HepG2 (cell line): Measurements from ENCODE around the gene DSC2. TPM values are rescaled to one million over a fixed set of nuclear protein-coding genes. Genes with fewer than 3 reads are reported as not detected.
A peak's percentile ranks its signal among the peaks of the same experiment; 100 is the strongest.

Source experiments
- ATAC-seq: fragments of 200-7000 bp; cut with Tn5 transposase; 3 replicates; pipeline ENCODE4 v1.9.1; 2020; ENCODE audit warnings: mild to moderate bottlenecking, moderate library complexity
- BruUV-seq: library from RNA; stranded (reverse); fragments of 400-500 nt; replicated peaks from 2 replicates; lab custom pipeline; 2021; lab: Mats Ljungman, UMichigan
- CTCF ChIA-PET: fragments of 300-600 bp; formaldehyde crosslinking; extraction: SDS; loops from one replicate; lab custom pipeline; 2021; ENCODE audit warnings: low total read pairs, inconsistent platforms, low intra/inter-chr PET ratio; lab: Yijun Ruan, JAX
- POLR2A ChIA-PET: fragments of 350-600 bp; sonication (Branson Sonifier 250); formaldehyde crosslinking; loops from one replicate; lab custom pipeline; 2020; ENCODE audit warnings: antibody characterized with exemption, inconsistent platforms; lab: Yijun Ruan, JAX
- DNase-seq: peaks from one replicate; pipeline ENCODE4 v3.0.0-alpha.2; 2015; ENCODE audit warnings: low spot score
- FAIRE-seq: peaks from 3 replicates; lab custom pipeline; 2011; peaks lifted over from hg19 to GRCh38; lab: Jason Lieb, UNC
- H2AFZ ChIP-seq: one replicate; pipeline ENCODE4 v1.6.1; 2011; ENCODE audit warnings: low read length, inconsistent platforms
- H3K27ac ChIP-seq: fragments of 300-600 bp; 3 replicates; pipeline ENCODE4 v1.8.0; 2011; ENCODE audit warnings: mixed run types, mild to moderate bottlenecking, mixed read lengths, low read length, inconsistent platforms; ENCODE audit not compliant: insufficient read depth; ENCODE audit errors: extremely low read length
- H3K27me3 ChIP-seq, 2 experiments: fragments of 200-600 bp in 1 of 2; 2 replicates in 1 of 2; 3 replicates in 1 of 2; pipeline versions ENCODE4 v1.6.0 to v1.8.0; 2011; ENCODE audit warnings: low read length in 2 of 2, mild to moderate bottlenecking in 2 of 2, moderate library complexity in 2 of 2, inconsistent platforms in 1 of 2; ENCODE audit not compliant: insufficient read depth in 2 of 2, control insufficient read depth in 1 of 2
- H3K36me3 ChIP-seq, 2 experiments: fragments of 200-600 bp in 1 of 2; replicated peaks in 1 of 2; 2 replicates in 1 of 2; 3 replicates in 1 of 2; pipeline versions ENCODE4 v1.5.1 to v1.8.0; 2011; ENCODE audit warnings: low read length in 2 of 2, inconsistent platforms in 1 of 2; ENCODE audit not compliant: insufficient read depth in 2 of 2, control insufficient read depth in 1 of 2
- H3K4me1 ChIP-seq: 2 replicates; pipeline ENCODE4 v1.5.1; 2012; ENCODE audit warnings: low read length, inconsistent platforms; ENCODE audit not compliant: insufficient read depth
- H3K4me2 ChIP-seq: 2 replicates; pipeline ENCODE4 v1.6.0; 2011; ENCODE audit warnings: low read depth, low read length, inconsistent platforms
- H3K4me3 ChIP-seq, 3 experiments: fragments of 200-600 bp in 1 of 3; sonication (generic), shearing (Covaris generic) in 1 of 3; replicated peaks in 1 of 3; 2 replicates each; pipeline ENCODE4 v1.5.1; 2011 to 2016; ENCODE audit warnings: low read length in 3 of 3, inconsistent platforms in 2 of 3, low read depth in 2 of 3, mild to moderate bottlenecking in 2 of 3, control low read depth in 1 of 3, mixed read lengths in 1 of 3; ENCODE audit not compliant: insufficient read depth in 1 of 3
- H3K79me2 ChIP-seq: one replicate; pipeline ENCODE4 v1.6.1; 2011; ENCODE audit warnings: low read length, inconsistent platforms; ENCODE audit not compliant: insufficient read depth
- H3K9ac ChIP-seq: 2 replicates; pipeline ENCODE4 v1.6.0; 2011; ENCODE audit warnings: mild to moderate bottlenecking, low read depth, low read length, inconsistent platforms; ENCODE audit not compliant: insufficient read depth
- H3K9me3 ChIP-seq: 2 replicates; pipeline ENCODE4 v1.5.1; 2012; ENCODE audit warnings: mild to moderate bottlenecking, low read length
- H4K20me1 ChIP-seq: 2 replicates; pipeline ENCODE4 v1.6.0; 2011; ENCODE audit warnings: inconsistent platforms, mild to moderate bottlenecking, low read length, moderate library complexity; ENCODE audit not compliant: insufficient read depth
- ATF7 ChIP-seq, 2 experiments: fragments of 450-650 bp in 1 of 2; sonication (generic) in 1 of 2; formaldehyde crosslinking in 1 of 2; IDR thresholded peaks; 2 replicates each; pipeline versions ENCODE4 v1.4.0 to v1.6.1; 2016 to 2020; ENCODE audit warnings: antibody characterized with exemption in 1 of 2, mild to moderate bottlenecking in 1 of 2, missing genetic modification reagents in 1 of 2
- CEBPB ChIP-seq: IDR thresholded peaks from 2 replicates; pipeline ENCODE4 v1.6.1; 2011; ENCODE audit warnings: low read depth, low read length, improper control_type of control experiment, borderline replicate concordance
- ZNF552 ChIP-seq: sonication (generic); formaldehyde crosslinking; IDR thresholded peaks from 2 replicates; pipeline ENCODE4 v1.9.0; 2022; ENCODE audit warnings: missing genetic modification reagents, mild to moderate bottlenecking, borderline replicate concordance
- WGBS: methylation state at CpG from one replicate; pipeline ENCODE4 v1.1.6; 2017; ENCODE audit warnings: low lambda C conversion rate; 5-methylcytosine and 5-hydroxymethylcytosine counted together
- in situ Hi-C: cut with HindIII; loops from 2 replicates; pipeline ENCODE4 v1.10.0; 2017; ENCODE audit warnings: low pct_unique_long_range_greater_than_20kb; ENCODE audit not compliant: extremely low pct_ligation_motif_present
- intact Hi-C: fragments of 100-400 bp; cut with micrococcal nuclease; formaldehyde crosslinking; loops from one replicate; pipeline ENCODE4 v1.10.0; 2022; ENCODE audit not compliant: unreplicated experiment
- polyA plus RNA-seq, 8 experiments: library from polyadenylated mRNA; depleted of rRNA in 3 of 8; stranded (reverse) in 7 of 8; unstranded in 1 of 8; fragments of >200 nt; fragmentation: Illumina TruSeq in 4 of 8; extraction: Trizol in 4 of 8; gene quantifications; 2 replicates each; pipeline versions ENCODE4 v1.2.1 to v1.2.3, GENCODE V29; 2011 to 2016; ENCODE audit warnings: low read depth in 4 of 8, missing spikeins in 1 of 8, mixed read lengths in 1 of 8; ENCODE audit not compliant: insufficient read depth in 1 of 8
- total RNA-seq, 5 experiments: library from RNA; depleted of rRNA; stranded (reverse); fragments of >200 nt; fragmentation: Illumina TruSeq; extraction: Trizol; gene quantifications; 2 replicates each; pipeline ENCODE4 v1.2.3, GENCODE V29; 2016; ENCODE audit warnings: low read depth in 1 of 5
- TF ChIP-seq, protein P1 (sequence below), 2 experiments: sonication (generic) in 1 of 2; formaldehyde crosslinking in 1 of 2; IDR thresholded peaks; 2 replicates each; pipeline versions ENCODE4 v1.4.0 to v1.6.1; 2018 to 2020; ENCODE audit warnings: missing genetic modification reagents in 2 of 2, borderline replicate concordance in 1 of 2, low read depth in 1 of 2, mild to moderate bottlenecking in 1 of 2, missing biosample characterization in 1 of 2

DSC2 gene
- total and polyA plus RNA-seq, 2 of the 13 experiments (the other 11 are each of a cell fraction or from before 2014, with no cell fraction given) = 7.2 to 24.9 TPM

DNA sequence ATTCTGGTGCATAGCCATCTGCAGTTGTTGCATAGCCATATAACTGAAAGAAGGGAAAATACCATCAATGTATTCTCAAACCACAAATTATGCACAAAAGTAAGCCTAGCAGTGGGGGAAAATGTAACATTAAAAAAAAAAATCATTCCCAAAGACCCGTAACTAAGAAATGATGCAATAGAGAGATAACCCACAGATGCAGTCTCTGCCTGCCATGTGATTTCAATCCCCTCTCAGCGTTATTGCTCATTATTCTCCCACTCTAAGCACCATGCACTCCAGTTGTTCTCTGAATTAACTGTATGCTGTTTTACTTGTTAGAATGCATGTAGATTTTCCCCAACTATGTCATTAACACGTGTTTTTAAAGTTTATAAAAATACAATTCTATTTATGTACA, 46.4 kb upstream of the DSC2 start:
- no peak for ATAC-seq

DNA sequence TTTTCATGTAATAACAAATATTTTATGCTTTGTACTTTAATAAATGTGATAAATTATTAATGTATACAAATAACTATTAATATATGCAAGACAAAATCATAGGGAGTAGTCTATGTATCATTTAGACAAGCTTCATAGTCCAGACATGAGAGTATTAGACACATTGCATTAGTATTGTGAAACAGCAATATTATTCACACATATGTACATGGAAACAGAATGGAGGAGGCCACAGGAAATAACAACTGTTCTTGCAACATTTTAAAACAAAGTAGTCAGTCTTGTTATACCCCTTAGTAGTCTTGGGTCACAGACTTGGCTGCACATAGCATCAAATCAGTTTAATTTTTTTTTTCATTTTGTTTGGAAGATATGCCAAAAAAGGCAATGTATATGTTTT, 44.6 kb upstream of the DSC2 start:
- no peak for DNase-seq

More for the DNA sequence above, 46.4 kb upstream of the DSC2 start:
- Histone ChIP-seq H3K27me3 (no peaks in the 10 kb centered on the region), H3K27ac (no peak overlapping the region), H3K36me3 (no peaks in the 10 kb centered on the region), H3K4me3 (no peak overlapping the region), H3K9ac (no peak overlapping the region), H2AFZ (no peak overlapping the region), H3K4me2 (no peak overlapping the region), H3K4me1 (no peaks in the 10 kb centered on the region), H4K20me1 (no peaks in the 10 kb centered on the region), H3K9me3 (no peaks in the 10 kb centered on the region), H3K79me2 (no peaks in the 10 kb centered on the region)
- ChIA-PET POLR2A (no interaction called here), CTCF (no interaction called here)
- no peak for DNase-seq
- no peak for FAIRE-seq
- 17% methylated on average over 3 of the region's 3 CpGs for WGBS
- BruUV-seq = no TSS peak
- TF ChIP-seq ATF7 (IDR thresholded peaks at IDR 0.05) = peak; percentile 46
- TF ChIP-seq ATF7 (CRISPR knock-in tag; IDR thresholded peaks at IDR 0.05) = no peak
- TF ChIP-seq, protein P1, sequence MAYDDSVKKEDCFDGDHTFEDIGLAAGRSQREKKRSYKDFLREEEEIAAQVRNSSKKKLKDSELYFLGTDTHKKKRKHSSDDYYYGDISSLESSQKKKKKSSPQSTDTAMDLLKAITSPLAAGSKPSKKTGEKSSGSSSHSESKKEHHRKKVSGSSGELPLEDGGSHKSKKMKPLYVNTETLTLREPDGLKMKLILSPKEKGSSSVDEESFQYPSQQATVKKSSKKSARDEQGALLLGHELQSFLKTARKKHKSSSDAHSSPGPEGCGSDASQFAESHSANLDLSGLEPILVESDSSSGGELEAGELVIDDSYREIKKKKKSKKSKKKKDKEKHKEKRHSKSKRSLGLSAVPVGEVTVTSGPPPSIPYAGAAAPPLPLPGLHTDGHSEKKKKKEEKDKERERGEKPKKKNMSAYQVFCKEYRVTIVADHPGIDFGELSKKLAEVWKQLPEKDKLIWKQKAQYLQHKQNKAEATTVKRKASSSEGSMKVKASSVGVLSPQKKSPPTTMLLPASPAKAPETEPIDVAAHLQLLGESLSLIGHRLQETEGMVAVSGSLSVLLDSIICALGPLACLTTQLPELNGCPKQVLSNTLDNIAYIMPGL (CRISPR knock-in tag; IDR thresholded peaks at IDR 0.05; ENCODE audit: borderline replicate concordance in 1 of 2, low read depth in 1 of 2) = no peak
- in situ Hi-C loops (no loop called here), intact Hi-C loops (no loop called here)

More for the DNA sequence above, 44.6 kb upstream of the DSC2 start:
- Histone ChIP-seq H3K27me3 (no peaks in the 10 kb centered on the region), H3K9me3 (no peaks in the 10 kb centered on the region), H2AFZ (no peak overlapping the region), H4K20me1 (no peaks in the 10 kb centered on the region), H3K4me2 (no peak overlapping the region), H3K4me1 (no peaks in the 10 kb centered on the region), H3K9ac (no peak overlapping the region), H3K79me2 (no peaks in the 10 kb centered on the region), H3K36me3 (no peaks in the 10 kb centered on the region), H3K4me3 (no peak overlapping the region), H3K27ac (no peak overlapping the region)
- intact Hi-C loops (no loop called here), in situ Hi-C loops (no loop called here)
- BruUV-seq = no TSS peak
- ChIA-PET POLR2A (no interaction called here), CTCF (no interaction called here)
- no peak for ATAC-seq
- TF ChIP-seq CEBPB = 0 out of 2 replicates have a peak, but pooled peaks have one; percentile 7
- TF ChIP-seq ZNF552 (CRISPR knock-in tag) = no peak
- FAIRE-seq = no peak
